Upper lobe of left lung (tissue), 6 donors: ENCODE data around the gene ALS2CL. TPM values are rescaled to one million over a fixed set of nuclear protein-coding genes. Genes with fewer than 3 reads are reported as not detected.

Experiments used
- ATAC-seq, 2 donors: fragments of 200-7000 bp; cut with Tn5 transposase; one replicate each; pipeline ENCODE4 v1.9.1; 2022; ENCODE audit warnings: mild to moderate bottlenecking in 2 of 2, moderate library complexity in 2 of 2; ENCODE audit not compliant: low FRiP score in 2 of 2
- DNase-seq, 2 donors: peaks; one replicate each; pipeline ENCODE4 v3.0.0-alpha.2; 2019 to 2020
- H3K27ac ChIP-seq, 4 donors: fragments of 200-600 bp; sonication (generic); one replicate each; pipeline ENCODE4 v1.5.1; 2016 to 2019
- H3K27me3 ChIP-seq, 4 donors: fragments of 200-600 bp; sonication (generic); one replicate each; pipeline ENCODE4 v1.5.1; 2017 to 2019
- H3K36me3 ChIP-seq, 4 donors: fragments of 200-600 bp; sonication (generic); one replicate each; pipeline ENCODE4 v1.5.1; 2016 to 2019
- H3K4me1 ChIP-seq, 4 donors: fragments of 200-600 bp; sonication (generic); one replicate each; pipeline ENCODE4 v1.5.1; 2018 to 2019
- H3K4me3 ChIP-seq, 4 donors: fragments of 200-600 bp; sonication (generic); one replicate each; pipeline ENCODE4 v1.5.1; 2017 to 2019; ENCODE audit warnings: mild to moderate bottlenecking in 2 of 4, moderate library complexity in 1 of 4
- H3K9me3 ChIP-seq, 4 donors: fragments of 200-600 bp; sonication (generic); one replicate each; pipeline ENCODE4 v1.5.1; 2018 to 2019
- CTCF ChIP-seq, 6 experiments: fragments of 450-650 bp in 4 of 6; fragments of 200-600 bp in 2 of 6; sonication (generic) in 2 of 6; IDR thresholded peaks; one replicate each; pipeline ENCODE4 v1.5.1; 2016 to 2019; ENCODE audit warnings: antibody characterized with exemption in 6 of 6
- EP300 ChIP-seq, 4 donors: sonication (generic); formaldehyde crosslinking; IDR thresholded peaks; one replicate each; pipeline ENCODE4 v1.5.1; 2017; ENCODE audit warnings: antibody characterized with exemption in 4 of 4, control low read depth in 2 of 4
- POLR2A ChIP-seq, 4 donors: fragments of 450-650 bp; IDR thresholded peaks; one replicate each; pipeline ENCODE4 v1.5.1; 2016 to 2017; ENCODE audit warnings: antibody characterized with exemption in 4 of 4, mild to moderate bottlenecking in 2 of 4
- POLR2AphosphoS5 ChIP-seq, 2 donors: sonication (generic); formaldehyde crosslinking; IDR thresholded peaks; one replicate each; pipeline ENCODE4 v1.5.1; 2017; ENCODE audit warnings: antibody characterized with exemption in 2 of 2
- WGBS, 2 donors: methylation state at CpG; one replicate each; pipeline ENCODE4 v1.1.5; 2017 to 2018; 5-methylcytosine and 5-hydroxymethylcytosine counted together
- total RNA-seq, 6 donors: library from RNA; depleted of rRNA in 4 of 6; stranded (reverse); fragments of >200 nt in 4 of 6; gene quantifications; one replicate each; pipeline versions ENCODE4 v1.1.0 to v1.2.1, GENCODE V29; 2016 to 2021
- donor health status: DM: no; HTN: no; CAD: no; lungs with moderate emphysema.
- donor health status: DM: no; HTN: yes; CAD: no; lungs with severe emphysema.

The ALS2CL gene
- total RNA-seq, 6 donors from 2014 or later = 54.2 to 299 (median 66.9) TPM

- 58 to 65% methylated on average over 1 of the region's 1 CpG for WGBS, 2 donors
- no peaks in the 10 kb centered on the region for H3K27me3 ChIP-seq
- H3K27ac ChIP-seq = no peak overlapping the region
- no peaks in the 10 kb centered on the region for H3K36me3 ChIP-seq
- no peak overlapping the region for H3K4me3 ChIP-seq
- H3K9me3 ChIP-seq = no peaks in the 10 kb centered on the region
- H3K4me1 ChIP-seq = peaks cover 10 to 19% (median 12%) of the 10 kb centered on the region in 4 donors
- TF ChIP-seq POLR2A (IDR thresholded peaks at IDR 0.05) (no peak), CTCF (IDR thresholded peaks at IDR 0.05) (peak in 1 of 6 experiments; percentile 12), POLR2AphosphoS5 (IDR thresholded peaks at IDR 0.05) (no peak), EP300 (IDR thresholded peaks at IDR 0.05) (no peak)
- ATAC-seq (no peak), DNase-seq (no peak)
Measured at GRCh38 chr3:46632792-46633191, 60.7 kb downstream of the ALS2CL start.

- 5 to 11% methylated on average over 12 to 36 of the region's 36 CpGs for WGBS, 2 donors
- no peaks in the 10 kb centered on the region for H3K27me3 ChIP-seq
- TF ChIP-seq EP300 (IDR thresholded peaks at IDR 0.05) (no peak), POLR2AphosphoS5 (IDR thresholded peaks at IDR 0.05) (peak; percentile 26 to 27), CTCF (IDR thresholded peaks at IDR 0.05) (peak; percentile 96 to 99 (median 98))
- ATAC-seq = peak; percentile 93 to 95
- peak overlapping the region in 3 of 4 donors; percentile 18 to 33 (median 29) for H3K4me3 ChIP-seq
- DNase-seq = peak; percentile 78 to 94
- H3K27ac ChIP-seq = peak overlapping the region; percentile 23 to 76 (median 60)
- no peaks in the 10 kb centered on the region for H3K36me3 ChIP-seq
- no peaks in the 10 kb centered on the region for H3K9me3 ChIP-seq
- H3K4me1 ChIP-seq = peaks cover 10 to 19% (median 12%) of the 10 kb centered on the region in 4 donors
Measured at GRCh38 chr3:46629551-46630517, 63.6 kb downstream of the ALS2CL start.

GRCh38 chr3:46628901-46629369, 64.5 kb downstream of the ALS2CL start:
- Histone ChIP-seq H3K9me3 (no peaks in the 10 kb centered on the region), H3K4me1 (peaks cover 10 to 19% (median 12%) of the 10 kb centered on the region in 4 donors), H3K27me3 (no peaks in the 10 kb centered on the region), H3K4me3 (no peak overlapping the region), H3K36me3 (no peaks in the 10 kb centered on the region), H3K27ac (peak overlapping the region; percentile 23 to 76 (median 60))
- TF ChIP-seq CTCF (IDR thresholded peaks at IDR 0.05) = no peak
- TF ChIP-seq EP300 (IDR thresholded peaks at IDR 0.05) = no peak
- no peak for TF ChIP-seq POLR2A (IDR thresholded peaks at IDR 0.05)
- TF ChIP-seq POLR2AphosphoS5 (IDR thresholded peaks at IDR 0.05) = no peak
- 69 to 73% methylated on average over 10 of the region's 10 CpGs for WGBS, 2 donors
- DNase-seq (peak in 1 of 2 donors; percentile 50), ATAC-seq (peak in 1 of 2 donors; percentile 55)

- no peaks in the 10 kb centered on the region for H3K9me3 ChIP-seq
- 100% methylated on average over 1 of the region's 1 CpG for whole genome bisulfite sequencing, 2 donors
- no peak overlapping the region for H3K27ac ChIP-seq
Measured at GRCh38 chr3:46627078-46627477, 66.4 kb downstream of the ALS2CL start.

GRCh38 chr3:46626039-46626438, 67.4 kb downstream of the ALS2CL start:
- no peak for TF ChIP-seq EP300 (IDR thresholded peaks at IDR 0.05)
- no peak for TF ChIP-seq CTCF (IDR thresholded peaks at IDR 0.05)
- no peak for TF ChIP-seq POLR2A (IDR thresholded peaks at IDR 0.05)
- no peak for TF ChIP-seq POLR2AphosphoS5 (IDR thresholded peaks at IDR 0.05)
- WGBS, 2 donors = 86 to 90% methylated on average over 4 of the region's 4 CpGs
- DNase-seq = no peak
- H3K4me3 ChIP-seq = no peak overlapping the region
- H3K36me3 ChIP-seq = no peaks in the 10 kb centered on the region
- H3K27me3 ChIP-seq = no peaks in the 10 kb centered on the region
- H3K9me3 ChIP-seq = no peaks in the 10 kb centered on the region
- no peak for ATAC-seq
- no peak overlapping the region for H3K27ac ChIP-seq
- H3K4me1 ChIP-seq = peaks cover 10 to 19% (median 12%) of the 10 kb centered on the region in 4 donors

More at GRCh38 chr3:46627078-46627477, 66.4 kb downstream of the ALS2CL start:
- no peak overlapping the region for H3K4me3 ChIP-seq
- no peaks in the 10 kb centered on the region for H3K27me3 ChIP-seq
- H3K4me1 ChIP-seq = peaks cover 10 to 19% (median 12%) of the 10 kb centered on the region in 4 donors
- DNase-seq = no peak
- ATAC-seq = no peak
- no peak for TF ChIP-seq EP300 (IDR thresholded peaks at IDR 0.05)
- TF ChIP-seq POLR2AphosphoS5 (IDR thresholded peaks at IDR 0.05) = no peak
- TF ChIP-seq POLR2A (IDR thresholded peaks at IDR 0.05) = no peak
- no peaks in the 10 kb centered on the region for H3K36me3 ChIP-seq
